ENCODE data around the gene MED10. TPM values are rescaled to one million over a fixed set of nuclear protein-coding genes. Genes with fewer than 3 reads are reported as not detected.

The MED10 gene
- polyA plus RNA-seq, 1 experiment = 36.3 TPM

DNA sequence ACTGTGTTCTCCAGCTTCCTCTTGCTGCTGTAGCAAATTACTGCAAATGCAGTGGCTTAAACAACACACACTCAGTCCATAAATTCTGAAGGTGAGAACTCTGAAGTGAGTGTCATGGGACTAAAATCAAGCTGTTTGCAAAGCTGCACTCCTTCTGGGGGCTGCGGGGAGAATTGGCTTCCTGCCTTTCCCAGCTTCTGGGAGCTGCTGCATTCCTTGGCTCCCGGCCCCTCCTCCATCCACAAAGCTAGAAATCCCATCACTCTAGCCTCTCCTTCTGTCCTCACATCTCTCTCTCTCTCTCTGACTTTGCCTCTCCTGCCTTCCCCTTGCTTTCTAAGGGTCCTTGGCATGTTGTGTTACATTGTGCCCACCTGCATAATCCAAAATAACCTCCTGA, 14.2 kb upstream of the MED10 start:
- H3K27me3 ChIP-seq (ENCODE audit: control insufficient read depth, insufficient read depth, low read length) = peaks cover 2% of the 10 kb centered on the region
- H3K9me3 ChIP-seq (ENCODE audit: control insufficient read depth, insufficient read depth, low read length) = no peaks in the 10 kb centered on the region; the same call in 1 of the 2 replicates
- no peak for DNase-seq (ENCODE audit: low read depth, low spot score)
- H3K27ac ChIP-seq (ENCODE audit: low read depth, low read length) = no peak overlapping the region
- no peak for TF ChIP-seq CTCF (IDR thresholded peaks at IDR 0.05; ENCODE audit: low read depth, low read length)
- POLR2A ChIA-PET = no interaction called here
- CTCF ChIA-PET = no interaction called here
- no peak overlapping the region for H3K4me3 ChIP-seq (ENCODE audit: low read depth, low read length)

DNA sequence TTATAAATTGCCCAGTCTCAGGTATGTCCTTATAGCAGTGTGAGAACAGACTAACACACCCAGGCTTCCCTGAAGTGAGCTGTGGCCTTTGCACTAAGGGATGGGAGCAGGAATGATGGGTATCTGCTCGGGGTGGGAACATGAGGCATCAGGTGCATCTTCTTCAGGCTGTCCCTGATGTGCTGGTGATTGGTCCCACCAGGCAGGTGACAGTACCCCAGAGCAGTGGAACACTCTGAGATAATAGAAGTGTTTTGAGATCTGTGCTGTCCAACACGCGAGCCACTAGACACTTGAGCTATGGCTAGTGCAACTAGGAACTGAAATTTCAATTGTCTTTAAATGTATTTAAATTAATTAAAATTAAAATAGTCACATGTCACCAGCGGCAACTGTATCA, 12.8 kb upstream of the MED10 start:
- Histone ChIP-seq H3K4me3 (ENCODE audit: low read depth, low read length) (no peak overlapping the region), H3K27ac (ENCODE audit: low read depth, low read length) (no peak overlapping the region), H3K9me3 (ENCODE audit: control insufficient read depth, insufficient read depth, low read length) (no peaks in the 10 kb centered on the region), H3K27me3 (ENCODE audit: control insufficient read depth, insufficient read depth, low read length) (peaks cover 2% of the 10 kb centered on the region)
- no peak for DNase-seq (ENCODE audit: low read depth, low spot score)
- POLR2A ChIA-PET = no interaction called here
- TF ChIP-seq CTCF (IDR thresholded peaks at IDR 0.05; ENCODE audit: low read depth, low read length) = no peak
- CTCF ChIA-PET = no interaction called here

- no peaks in the 10 kb centered on the region for H3K27me3 ChIP-seq (ENCODE audit: control insufficient read depth, insufficient read depth, low read length)
- DNase-seq (ENCODE audit: low read depth, low spot score) = no peak
- no peak overlapping the region for H3K4me3 ChIP-seq (ENCODE audit: low read depth, low read length)
- TF ChIP-seq CTCF (IDR thresholded peaks at IDR 0.05; ENCODE audit: low read depth, low read length) = no peak
- CTCF ChIA-PET = no interaction called here
- no peaks in the 10 kb centered on the region for H3K9me3 ChIP-seq (ENCODE audit: control insufficient read depth, insufficient read depth, low read length)
- H3K27ac ChIP-seq (ENCODE audit: low read depth, low read length) = no peak overlapping the region
- POLR2A ChIA-PET = no interaction called here
These were observed 11.7 kb upstream of the MED10 start for GRCh38 chr5:6389946-6390530.

DNA sequence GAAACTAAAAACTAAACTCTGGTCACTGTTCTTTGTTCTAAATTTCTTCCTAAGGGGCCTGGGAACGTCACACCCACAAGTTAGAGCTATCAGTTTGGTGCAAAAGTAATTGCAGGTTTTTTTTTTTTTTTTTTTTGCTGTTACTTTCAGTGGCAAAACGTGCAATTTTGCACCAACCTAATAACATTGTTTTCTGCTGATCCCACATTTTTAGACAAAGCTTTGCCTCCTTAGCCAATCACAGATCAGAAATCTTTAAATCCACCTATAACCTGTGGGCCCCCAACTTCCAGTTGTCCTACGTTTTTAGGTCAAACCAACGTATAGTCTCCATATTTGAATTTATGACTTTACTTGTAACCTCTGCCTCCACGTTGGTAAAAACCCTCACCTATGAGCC, 11.1 kb upstream of the MED10 start:
- Histone ChIP-seq H3K27ac (ENCODE audit: low read depth, low read length) (no peak overlapping the region), H3K4me3 (ENCODE audit: low read depth, low read length) (no peak overlapping the region), H3K9me3 (ENCODE audit: control insufficient read depth, insufficient read depth, low read length) (no peaks in the 10 kb centered on the region), H3K27me3 (ENCODE audit: control insufficient read depth, insufficient read depth, low read length) (no peaks in the 10 kb centered on the region)
- DNase-seq (ENCODE audit: low read depth, low spot score) = no peak
- no peak for TF ChIP-seq CTCF (IDR thresholded peaks at IDR 0.05; ENCODE audit: low read depth, low read length)
- CTCF ChIA-PET = interaction anchor here (0.6 kb wide), 1 partner anchor 1097 kb away, joined by 3 read pairs; no protein-coding TSS in a partner anchor
- POLR2A ChIA-PET = no interaction called here

DNA sequence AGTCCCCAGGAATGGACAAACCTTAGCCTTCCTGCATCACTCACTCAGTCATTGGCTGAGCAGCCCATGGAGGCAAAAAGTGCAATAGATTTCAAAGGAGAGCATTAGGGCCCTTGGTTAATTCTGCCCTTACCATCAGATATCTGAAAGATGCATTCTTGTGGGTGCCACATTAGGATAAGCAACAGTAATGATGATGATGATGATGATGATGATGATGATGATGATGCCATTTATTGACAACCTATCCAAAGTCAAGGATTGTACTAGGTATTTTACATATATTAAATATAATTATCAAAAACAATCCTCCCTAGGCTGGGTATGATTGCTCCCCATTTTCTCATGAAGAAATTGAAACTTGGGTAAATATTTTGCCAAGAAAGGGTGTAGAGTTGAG, 9.6 kb upstream of the MED10 start:
- ChIA-PET POLR2A (interaction anchor here (0.6 kb wide), 1 partner anchor 205 kb away, joined by 4 read pairs; no protein-coding TSS in a partner anchor), CTCF (no interaction called here)
- H3K27me3 ChIP-seq (ENCODE audit: control insufficient read depth, insufficient read depth, low read length) = peaks cover 2% of the 10 kb centered on the region

More for the DNA sequence above, 9.6 kb upstream of the MED10 start:
- no peaks in the 10 kb centered on the region for H3K9me3 ChIP-seq (ENCODE audit: control insufficient read depth, insufficient read depth, low read length)
- no peak overlapping the region for H3K4me3 ChIP-seq (ENCODE audit: low read depth, low read length)
- TF ChIP-seq CTCF (IDR thresholded peaks at IDR 0.05; ENCODE audit: low read depth, low read length) = no peak
- no peak for DNase-seq (ENCODE audit: low read depth, low spot score)
- H3K27ac ChIP-seq (ENCODE audit: low read depth, low read length) = no peak overlapping the region
